ENCODE results near the gene ZMYND8. TPM values are rescaled to one million over a fixed set of nuclear protein-coding genes. Genes with fewer than 3 reads are reported as not detected.
"Not testable (repeated sequence)": the region's sequence is repeated elsewhere in the genome, so short reads cannot be mapped to it uniquely, and the experiment has no call there.

The ZMYND8 gene
- total RNA-seq, 1 experiment from 2014 or later = 11.6 TPM

GRCh38 chr20:47309806-47310426 lies 46.6 kb downstream of the ZMYND8 start:
- H3K9me2 ChIP-seq (replicated peaks; ENCODE audit: low read length) = no peaks in the 10 kb centered on the region
- no peak for DNase-seq
- no peak overlapping the region for H2AFZ ChIP-seq (ENCODE audit: low read length)
- H4K20me1 ChIP-seq (ENCODE audit: low read length) = no peaks in the 10 kb centered on the region
- no peak overlapping the region for H3K27ac ChIP-seq (ENCODE audit: low read length)
- peaks cover 17% of the 10 kb centered on the region for H3K36me3 ChIP-seq (ENCODE audit: low read depth, low read length)
- H3K4me2 ChIP-seq (ENCODE audit: low read length) = no peak overlapping the region
- TF ChIP-seq EZH2 (IDR thresholded peaks at IDR 0.05; ENCODE audit: low read length, unreplicated experiment) = no peak
- no peak for TF ChIP-seq EZH2phosphoT487 (IDR thresholded peaks at IDR 0.05; ENCODE audit: borderline replicate concordance, low read length)
- TF ChIP-seq, protein P1, sequence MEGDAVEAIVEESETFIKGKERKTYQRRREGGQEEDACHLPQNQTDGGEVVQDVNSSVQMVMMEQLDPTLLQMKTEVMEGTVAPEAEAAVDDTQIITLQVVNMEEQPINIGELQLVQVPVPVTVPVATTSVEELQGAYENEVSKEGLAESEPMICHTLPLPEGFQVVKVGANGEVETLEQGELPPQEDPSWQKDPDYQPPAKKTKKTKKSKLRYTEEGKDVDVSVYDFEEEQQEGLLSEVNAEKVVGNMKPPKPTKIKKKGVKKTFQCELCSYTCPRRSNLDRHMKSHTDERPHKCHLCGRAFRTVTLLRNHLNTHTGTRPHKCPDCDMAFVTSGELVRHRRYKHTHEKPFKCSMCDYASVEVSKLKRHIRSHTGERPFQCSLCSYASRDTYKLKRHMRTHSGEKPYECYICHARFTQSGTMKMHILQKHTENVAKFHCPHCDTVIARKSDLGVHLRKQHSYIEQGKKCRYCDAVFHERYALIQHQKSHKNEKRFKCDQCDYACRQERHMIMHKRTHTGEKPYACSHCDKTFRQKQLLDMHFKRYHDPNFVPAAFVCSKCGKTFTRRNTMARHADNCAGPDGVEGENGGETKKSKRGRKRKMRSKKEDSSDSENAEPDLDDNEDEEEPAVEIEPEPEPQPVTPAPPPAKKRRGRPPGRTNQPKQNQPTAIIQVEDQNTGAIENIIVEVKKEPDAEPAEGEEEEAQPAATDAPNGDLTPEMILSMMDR (conservative IDR thresholded peaks at IDR 0.05; ENCODE audit: low read depth, low read length) = no peak
- no TSS peak for BruUV-seq (replicated peaks)
- intact Hi-C loops (cut with micrococcal nuclease) = no loop called here
- H3F3A ChIP-seq (ENCODE audit: low read length, unreplicated experiment) = no peaks in the 10 kb centered on the region
- ATAC-seq = no peak
- peaks cover 36% of the 10 kb centered on the region for H3K79me2 ChIP-seq (ENCODE audit: low read length)
- H3K9me3 ChIP-seq (ENCODE audit: low read length) = no peaks in the 10 kb centered on the region
- no peaks in the 10 kb centered on the region for H3K27me3 ChIP-seq (ENCODE audit: low read length)
- POLR2A ChIA-PET (ENCODE audit: unreplicated experiment) = no interaction called here
- no peak overlapping the region for H3K4me3 ChIP-seq (ENCODE audit: low read length)
- H3K9ac ChIP-seq (ENCODE audit: low read length) = no peak overlapping the region
- CTCF ChIA-PET = interaction anchor here (0.7 kb wide), 1 partner anchor 34 kb away, joined by 3 read pairs; no protein-coding TSS in a partner anchor
- peaks cover 3% of the 10 kb centered on the region for H3K4me1 ChIP-seq (ENCODE audit: insufficient read depth, low read length)

GRCh38 chr20:47309394-47309793 lies 47.1 kb downstream of the ZMYND8 start:
- ATAC-seq (no peak), DNase-seq (no peak)
- Histone ChIP-seq H3K9me3 (ENCODE audit: low read length) (no peaks in the 10 kb centered on the region), H3K27me3 (ENCODE audit: low read length) (no peaks in the 10 kb centered on the region), H3K79me2 (ENCODE audit: low read length) (peaks cover 31% of the 10 kb centered on the region), H2AFZ (ENCODE audit: low read length) (no peak overlapping the region), H3K9me2 (replicated peaks; ENCODE audit: low read length) (no peaks in the 10 kb centered on the region), H3K9ac (ENCODE audit: low read length) (no peak overlapping the region), H3K4me2 (ENCODE audit: low read length) (no peak overlapping the region), H3K36me3 (ENCODE audit: low read depth, low read length) (peaks cover 17% of the 10 kb centered on the region), H3F3A (ENCODE audit: low read length, unreplicated experiment) (no peaks in the 10 kb centered on the region), H3K4me1 (ENCODE audit: insufficient read depth, low read length) (peaks cover 4% of the 10 kb centered on the region; the same call in 1 of the 2 replicates), H3K4me3 (ENCODE audit: low read length) (no peak overlapping the region), H3K27ac (ENCODE audit: low read length) (no peak overlapping the region), H4K20me1 (ENCODE audit: low read length) (no peaks in the 10 kb centered on the region)
- ChIA-PET POLR2A (ENCODE audit: unreplicated experiment) (no interaction called here), CTCF (interaction anchor here (0.7 kb wide), 1 partner anchor 34 kb away, joined by 3 read pairs; no protein-coding TSS in a partner anchor)
- intact Hi-C loops (cut with micrococcal nuclease) = no loop called here
- no TSS peak for BruUV-seq (replicated peaks)
- no peak for TF ChIP-seq EZH2phosphoT487 (IDR thresholded peaks at IDR 0.05; ENCODE audit: borderline replicate concordance, low read length)
- TF ChIP-seq, protein P1 (conservative IDR thresholded peaks at IDR 0.05; ENCODE audit: low read depth, low read length) = no peak
- TF ChIP-seq EZH2 (IDR thresholded peaks at IDR 0.05; ENCODE audit: low read length, unreplicated experiment) = no peak

DNA sequence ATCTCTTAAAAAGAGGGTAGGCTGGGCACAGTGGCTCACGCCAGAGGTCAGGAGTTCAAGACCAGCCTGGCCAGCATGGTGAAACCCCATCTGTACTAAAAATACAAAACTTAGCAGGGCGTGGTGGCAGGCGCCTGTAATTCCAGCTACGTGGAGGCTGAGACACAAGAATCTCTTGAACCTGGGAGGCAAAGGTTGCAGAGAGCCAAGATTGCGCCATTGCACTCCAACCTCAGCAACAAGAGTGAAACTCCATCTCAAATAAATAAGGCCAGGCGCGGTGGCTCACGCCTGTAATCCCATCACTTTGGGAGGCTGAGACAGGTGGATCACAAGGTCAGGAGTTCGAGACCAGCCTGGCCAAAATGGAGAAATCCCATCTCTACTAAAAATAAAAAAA lies 48.9 kb downstream of the ZMYND8 start:
- H3K9me3 ChIP-seq (ENCODE audit: low read length); H3F3A ChIP-seq (ENCODE audit: low read length, unreplicated experiment); H3K9ac ChIP-seq (ENCODE audit: low read length); H3K9me2 ChIP-seq (replicated peaks; ENCODE audit: low read length); H3K4me3 ChIP-seq (ENCODE audit: low read length); H3K4me2 ChIP-seq (ENCODE audit: low read length); H2AFZ ChIP-seq (ENCODE audit: low read length); CTCF ChIA-PET; H3K27ac ChIP-seq (ENCODE audit: low read length); POLR2A ChIA-PET (ENCODE audit: unreplicated experiment); H4K20me1 ChIP-seq (ENCODE audit: low read length); H3K27me3 ChIP-seq (ENCODE audit: low read length); BruUV-seq (replicated peaks); ATAC-seq; DNase-seq; H3K4me1 ChIP-seq (ENCODE audit: insufficient read depth, low read length); intact Hi-C loops (cut with micrococcal nuclease): not testable (repeated sequence)
- peaks cover 28% of the 10 kb centered on the region for H3K79me2 ChIP-seq (ENCODE audit: low read length)
- peaks cover 25% of the 10 kb centered on the region for H3K36me3 ChIP-seq (ENCODE audit: low read depth, low read length)
